NB4 (cell line): ENCODE data around the gene CIDEA.

Experiments used
- MAX ChIP-seq: IDR thresholded peaks from 2 replicates; pipeline ENCODE4 v1.6.1; 2011; ENCODE audit warnings: low read depth, low read length
- MYC ChIP-seq: IDR thresholded peaks from 2 replicates; pipeline ENCODE4 v1.6.1; 2011; ENCODE audit warnings: low read depth, low read length
- POLR2A ChIP-seq: IDR thresholded peaks from 2 replicates; pipeline ENCODE4 v1.6.1; 2011; ENCODE audit warnings: mild to moderate bottlenecking; ENCODE audit not compliant: insufficient read length; ENCODE audit errors: extremely low read depth
- TF ChIP-seq, protein P1 (sequence below): IDR thresholded peaks from one replicate; pipeline ENCODE4 v1.5.1; 2012; ENCODE audit warnings: low read depth, low read length

GRCh38 chr18:12278741-12279682, 24.9 kb downstream of the CIDEA start:
- TF ChIP-seq MYC: no peak
- TF ChIP-seq, protein P1, sequence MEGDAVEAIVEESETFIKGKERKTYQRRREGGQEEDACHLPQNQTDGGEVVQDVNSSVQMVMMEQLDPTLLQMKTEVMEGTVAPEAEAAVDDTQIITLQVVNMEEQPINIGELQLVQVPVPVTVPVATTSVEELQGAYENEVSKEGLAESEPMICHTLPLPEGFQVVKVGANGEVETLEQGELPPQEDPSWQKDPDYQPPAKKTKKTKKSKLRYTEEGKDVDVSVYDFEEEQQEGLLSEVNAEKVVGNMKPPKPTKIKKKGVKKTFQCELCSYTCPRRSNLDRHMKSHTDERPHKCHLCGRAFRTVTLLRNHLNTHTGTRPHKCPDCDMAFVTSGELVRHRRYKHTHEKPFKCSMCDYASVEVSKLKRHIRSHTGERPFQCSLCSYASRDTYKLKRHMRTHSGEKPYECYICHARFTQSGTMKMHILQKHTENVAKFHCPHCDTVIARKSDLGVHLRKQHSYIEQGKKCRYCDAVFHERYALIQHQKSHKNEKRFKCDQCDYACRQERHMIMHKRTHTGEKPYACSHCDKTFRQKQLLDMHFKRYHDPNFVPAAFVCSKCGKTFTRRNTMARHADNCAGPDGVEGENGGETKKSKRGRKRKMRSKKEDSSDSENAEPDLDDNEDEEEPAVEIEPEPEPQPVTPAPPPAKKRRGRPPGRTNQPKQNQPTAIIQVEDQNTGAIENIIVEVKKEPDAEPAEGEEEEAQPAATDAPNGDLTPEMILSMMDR: no peak
- no peak for TF ChIP-seq POLR2A
- TF ChIP-seq MAX: no peak
